ENCODE results near the gene SBF2.
"Not testable (repeated sequence)": the region's sequence is repeated elsewhere in the genome, so short reads cannot be mapped to it uniquely, and the experiment has no call there.

SBF2 gene

DNA sequence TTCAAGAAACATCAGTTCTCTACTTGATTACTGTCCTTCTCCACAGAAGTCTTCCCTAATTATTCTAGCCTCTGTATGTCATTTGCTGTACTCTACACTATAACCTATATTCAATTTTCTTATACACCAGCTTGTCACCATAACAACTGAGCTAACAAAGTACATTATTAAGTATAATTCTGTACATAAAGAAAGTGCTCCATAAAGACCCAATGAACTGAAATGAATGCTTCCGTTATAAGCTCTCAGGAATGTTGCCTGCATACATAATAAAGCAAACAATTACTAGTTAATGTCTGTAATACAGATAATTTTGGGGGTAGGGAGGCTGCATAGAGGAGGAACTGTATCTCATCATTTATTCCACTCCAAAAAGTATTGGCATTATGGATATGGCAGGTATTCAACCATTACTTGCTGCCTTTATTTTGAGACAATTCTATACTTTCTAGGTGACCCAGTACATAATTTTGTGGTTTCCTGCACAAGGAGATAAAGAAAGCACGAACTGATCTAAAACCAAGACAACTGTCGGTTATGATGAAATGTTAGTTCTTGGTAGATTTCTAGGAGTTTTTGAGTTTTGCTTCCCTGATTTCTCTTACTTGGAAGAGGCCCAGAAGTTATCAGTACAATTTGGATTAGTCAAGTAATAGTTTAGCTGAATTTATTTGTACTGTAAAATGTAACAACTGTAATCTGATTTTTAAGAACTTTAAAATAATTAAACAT lies 202.5 kb downstream of the SBF2 start:
- Histone ChIP-seq H4K8ac (ENCODE audit: low read depth, low read length) (no peak overlapping the region), H3K18ac (ENCODE audit: low read length) (no peak overlapping the region), H3K27ac (replicated peaks; ENCODE audit: low read length) (no peak overlapping the region), H2AK5ac (ENCODE audit: low read depth, low read length) (no peak overlapping the region), H3K4me1 (ENCODE audit: control insufficient read depth in 2 of 2, insufficient read depth in 1 of 2, low read depth in 1 of 2, low read length in 2 of 2) (no peaks in the 10 kb centered on the region), H2BK15ac (ENCODE audit: low read length) (no peak overlapping the region), H2BK120ac (ENCODE audit: low read depth, low read length) (no peak overlapping the region), H4K91ac (ENCODE audit: low read depth, low read length, poor library complexity) (no peak overlapping the region), H3K79me1 (ENCODE audit: low read depth, low read length) (no peaks in the 10 kb centered on the region), H3K9me3 (replicated peaks in 1 of 2; ENCODE audit: control insufficient read depth in 2 of 2, insufficient read depth in 1 of 2, low read depth in 1 of 2, low read length in 2 of 2) (no peaks in the 10 kb centered on the region), H3K9ac (ENCODE audit: low read depth, low read length, poor library complexity) (no peak overlapping the region), H3K4me2 (ENCODE audit: insufficient read depth, low read length, poor library complexity, severe bottlenecking) (no peak overlapping the region), H3K27me3 (ENCODE audit: control insufficient read depth in 3 of 3, insufficient read depth in 3 of 3, low read depth in 1 of 3, low read length in 3 of 3) (no peaks in the 10 kb centered on the region), H3K4me3 (ENCODE audit: low read length in 2 of 2) (no peak overlapping the region), H3K14ac (ENCODE audit: low read length) (no peak overlapping the region), H2AFZ (ENCODE audit: low read length) (no peak overlapping the region), H2BK12ac (ENCODE audit: low read length) (no peak overlapping the region), H2BK5ac (ENCODE audit: low read length) (no peak overlapping the region), H3K36me3 (replicated peaks in 1 of 2; ENCODE audit: control insufficient read depth in 2 of 2, insufficient read depth in 2 of 2, low read length in 2 of 2) (no peaks in the 10 kb centered on the region), H3K23ac (ENCODE audit: low read depth, low read length, poor library complexity) (no peak overlapping the region), H3K4ac (ENCODE audit: low read length) (no peak overlapping the region)
- no peak for DNase-seq (ENCODE audit: low spot score)
- WGBS, 2 donors (ENCODE audit: extremely low coverage in 2 of 2, insufficient read length in 2 of 2, insufficient replicate concordance in 1 of 2), result no CpG with 5 or more reads among the region's 3 CpGs

DNA sequence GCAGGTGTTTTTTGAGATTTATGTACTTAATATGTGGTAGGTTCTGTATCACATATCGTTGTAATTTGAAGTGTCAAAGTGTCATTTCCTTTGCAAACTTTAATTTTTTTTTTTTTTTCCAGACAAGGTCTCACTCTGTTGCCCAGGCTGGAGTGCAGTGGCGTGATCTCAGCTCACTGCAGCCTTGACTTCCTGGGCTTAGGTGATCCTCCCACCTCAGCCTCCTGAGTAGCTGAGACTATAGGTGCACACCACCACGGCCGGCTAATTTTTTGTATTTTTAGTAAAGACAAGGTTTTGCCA lies 206.1 kb downstream of the SBF2 start:
- H3K4me1 ChIP-seq (ENCODE audit: control insufficient read depth in 2 of 2, insufficient read depth in 1 of 2, low read depth in 1 of 2, low read length in 2 of 2); H2BK120ac ChIP-seq (ENCODE audit: low read depth, low read length); H3K4me3 ChIP-seq (ENCODE audit: low read length in 2 of 2); H2BK5ac ChIP-seq (ENCODE audit: low read length); H3K27me3 ChIP-seq (ENCODE audit: control insufficient read depth in 3 of 3, insufficient read depth in 3 of 3, low read depth in 1 of 3, low read length in 3 of 3); H2BK15ac ChIP-seq (ENCODE audit: low read length); H3K14ac ChIP-seq (ENCODE audit: low read length); DNase-seq (ENCODE audit: low spot score); H2AFZ ChIP-seq (ENCODE audit: low read length); H3K36me3 ChIP-seq (replicated peaks in 1 of 2; ENCODE audit: control insufficient read depth in 2 of 2, insufficient read depth in 2 of 2, low read length in 2 of 2); H4K8ac ChIP-seq (ENCODE audit: low read depth, low read length); H3K18ac ChIP-seq (ENCODE audit: low read length); H4K91ac ChIP-seq (ENCODE audit: low read depth, low read length, poor library complexity); H3K9ac ChIP-seq (ENCODE audit: low read depth, low read length, poor library complexity); H3K23ac ChIP-seq (ENCODE audit: low read depth, low read length, poor library complexity); H3K27ac ChIP-seq (replicated peaks; ENCODE audit: low read length); H3K79me1 ChIP-seq (ENCODE audit: low read depth, low read length); H2BK12ac ChIP-seq (ENCODE audit: low read length); H3K4me2 ChIP-seq (ENCODE audit: insufficient read depth, low read length, poor library complexity, severe bottlenecking); H3K4ac ChIP-seq (ENCODE audit: low read length); H2AK5ac ChIP-seq (ENCODE audit: low read depth, low read length): not testable (repeated sequence)
- H3K9me3 ChIP-seq (replicated peaks in 1 of 2; ENCODE audit: control insufficient read depth in 2 of 2, insufficient read depth in 1 of 2, low read depth in 1 of 2, low read length in 2 of 2), result peaks cover 2 to 13% of the 10 kb centered on the region in 2 donors
- WGBS, 2 donors (ENCODE audit: extremely low coverage in 2 of 2, insufficient read length in 2 of 2, insufficient replicate concordance in 1 of 2), result no CpG with 5 or more reads among the region's 4 CpGs

DNA sequence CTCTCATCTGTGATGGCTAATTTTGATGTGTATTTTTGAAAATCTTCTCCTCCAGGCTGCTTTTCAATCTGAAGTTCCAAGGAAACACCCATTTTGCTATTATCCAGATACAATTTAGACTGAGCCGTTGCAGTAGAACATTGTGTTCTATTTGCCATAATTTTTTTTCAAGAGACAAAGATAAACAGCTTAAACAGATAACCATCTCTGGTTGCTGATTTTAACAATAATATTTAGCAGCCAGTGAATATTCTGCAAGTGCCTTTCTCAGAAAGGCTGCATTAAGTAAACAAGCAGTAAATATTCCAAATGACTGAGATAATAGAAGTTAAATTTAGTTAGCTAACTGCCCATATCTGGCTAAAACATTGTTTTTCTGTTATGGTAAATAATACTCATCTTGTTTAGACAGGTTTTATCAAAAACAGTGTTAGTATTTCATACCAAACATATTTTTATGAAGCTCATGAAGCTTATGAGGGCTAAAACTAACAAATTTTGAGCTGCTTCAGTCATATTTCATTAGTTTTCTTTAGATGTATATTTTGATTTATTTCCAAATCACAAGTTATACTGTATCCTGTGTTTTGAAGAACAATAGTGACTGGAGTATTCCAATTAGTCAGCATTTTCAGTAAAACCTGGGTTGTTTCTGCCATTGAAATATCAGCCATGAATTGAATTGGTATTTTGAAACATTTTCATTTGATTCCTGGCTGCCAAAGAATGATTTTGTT lies 206.7 kb downstream of the SBF2 start:
- H3K4ac ChIP-seq (ENCODE audit: low read length), result no peak overlapping the region
- no peak overlapping the region for H3K9ac ChIP-seq (ENCODE audit: low read depth, low read length, poor library complexity)
- no peak overlapping the region for H3K23ac ChIP-seq (ENCODE audit: low read depth, low read length, poor library complexity)
- H3K27me3 ChIP-seq (ENCODE audit: control insufficient read depth in 3 of 3, insufficient read depth in 3 of 3, low read depth in 1 of 3, low read length in 3 of 3), result no peaks in the 10 kb centered on the region
- H2BK5ac ChIP-seq (ENCODE audit: low read length), result no peak overlapping the region
- H3K36me3 ChIP-seq (replicated peaks in 1 of 2; ENCODE audit: control insufficient read depth in 2 of 2, insufficient read depth in 2 of 2, low read length in 2 of 2), result no peaks in the 10 kb centered on the region
- H3K27ac ChIP-seq (replicated peaks; ENCODE audit: low read length), result no peak overlapping the region
- no peak overlapping the region for H3K4me2 ChIP-seq (ENCODE audit: insufficient read depth, low read length, poor library complexity, severe bottlenecking)
- peaks cover 2 to 14% of the 10 kb centered on the region in 2 donors for H3K9me3 ChIP-seq (replicated peaks in 1 of 2; ENCODE audit: control insufficient read depth in 2 of 2, insufficient read depth in 1 of 2, low read depth in 1 of 2, low read length in 2 of 2)
- H4K91ac ChIP-seq (ENCODE audit: low read depth, low read length, poor library complexity), result no peak overlapping the region
- H2BK12ac ChIP-seq (ENCODE audit: low read length), result no peak overlapping the region
- WGBS, 2 donors (ENCODE audit: extremely low coverage in 2 of 2, insufficient read length in 2 of 2, insufficient replicate concordance in 1 of 2), result no CpG with 5 or more reads among the region's 1 CpG
- no peak overlapping the region for H2AFZ ChIP-seq (ENCODE audit: low read length)
- no peak overlapping the region for H2BK120ac ChIP-seq (ENCODE audit: low read depth, low read length)
- H3K18ac ChIP-seq (ENCODE audit: low read length), result no peak overlapping the region
- no peaks in the 10 kb centered on the region for H3K4me1 ChIP-seq (ENCODE audit: control insufficient read depth in 2 of 2, insufficient read depth in 1 of 2, low read depth in 1 of 2, low read length in 2 of 2)
- H4K8ac ChIP-seq (ENCODE audit: low read depth, low read length), result no peak overlapping the region
- DNase-seq (ENCODE audit: low spot score), result no peak
- no peak overlapping the region for H3K14ac ChIP-seq (ENCODE audit: low read length)
- H2AK5ac ChIP-seq (ENCODE audit: low read depth, low read length), result no peak overlapping the region
- no peak overlapping the region for H2BK15ac ChIP-seq (ENCODE audit: low read length)
- no peaks in the 10 kb centered on the region for H3K79me1 ChIP-seq (ENCODE audit: low read depth, low read length)
- no peak overlapping the region for H3K4me3 ChIP-seq (ENCODE audit: low read length in 2 of 2)

DNA sequence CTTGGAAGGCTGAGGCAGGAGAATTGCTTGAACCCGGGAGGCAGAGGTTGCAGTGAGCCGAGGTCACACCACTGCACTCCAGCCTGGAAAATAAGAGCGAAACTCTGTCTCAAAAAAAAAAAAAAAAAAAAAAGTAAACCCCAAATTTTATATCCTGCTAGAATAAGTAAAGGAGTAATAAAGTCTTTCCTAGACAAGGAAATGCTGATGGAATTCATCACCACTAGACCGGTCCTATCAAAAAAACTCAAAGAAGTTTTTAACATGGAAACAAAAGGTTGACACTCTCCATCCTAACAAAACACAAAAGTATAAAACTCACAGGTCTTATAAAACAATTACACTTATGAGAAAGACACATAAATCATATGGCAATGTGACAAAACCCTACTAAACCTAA lies 213.9 kb downstream of the SBF2 start:
- Histone ChIP-seq H3K4me2 (ENCODE audit: insufficient read depth, low read length, poor library complexity, severe bottlenecking) (no peak overlapping the region), H3K4me3 (ENCODE audit: low read length in 2 of 2) (no peak overlapping the region), H3K9ac (ENCODE audit: low read depth, low read length, poor library complexity) (no peak overlapping the region), H3K79me1 (ENCODE audit: low read depth, low read length) (peaks cover 6% of the 10 kb centered on the region), H3K27me3 (ENCODE audit: control insufficient read depth in 3 of 3, insufficient read depth in 3 of 3, low read depth in 1 of 3, low read length in 3 of 3) (no peaks in the 10 kb centered on the region), H4K8ac (ENCODE audit: low read depth, low read length) (no peak overlapping the region), H3K4ac (ENCODE audit: low read length) (no peak overlapping the region), H3K4me1 (ENCODE audit: control insufficient read depth in 2 of 2, insufficient read depth in 1 of 2, low read depth in 1 of 2, low read length in 2 of 2) (no peaks in the 10 kb centered on the region), H3K18ac (ENCODE audit: low read length) (no peak overlapping the region), H3K9me3 (replicated peaks in 1 of 2; ENCODE audit: control insufficient read depth in 2 of 2, insufficient read depth in 1 of 2, low read depth in 1 of 2, low read length in 2 of 2) (peaks cover 4 to 30% of the 10 kb centered on the region in 2 donors), H2BK12ac (ENCODE audit: low read length) (no peak overlapping the region), H4K91ac (ENCODE audit: low read depth, low read length, poor library complexity) (no peak overlapping the region), H3K27ac (replicated peaks; ENCODE audit: low read length) (no peak overlapping the region), H2AFZ (ENCODE audit: low read length) (no peak overlapping the region), H2BK5ac (ENCODE audit: low read length) (no peak overlapping the region), H2BK15ac (ENCODE audit: low read length) (no peak overlapping the region), H2AK5ac (ENCODE audit: low read depth, low read length) (no peak overlapping the region), H3K14ac (ENCODE audit: low read length) (no peak overlapping the region), H3K36me3 (replicated peaks in 1 of 2; ENCODE audit: control insufficient read depth in 2 of 2, insufficient read depth in 2 of 2, low read length in 2 of 2) (no peaks in the 10 kb centered on the region), H3K23ac (ENCODE audit: low read depth, low read length, poor library complexity) (no peak overlapping the region), H2BK120ac (ENCODE audit: low read depth, low read length) (no peak overlapping the region)
- DNase-seq (ENCODE audit: low spot score), result no peak
- no CpG with 5 or more reads among the region's 4 CpGs for WGBS, 2 donors (ENCODE audit: extremely low coverage in 2 of 2, insufficient read length in 2 of 2, insufficient replicate concordance in 1 of 2)
